ENCODE results near the gene CLASP1. TPM values are rescaled to one million over a fixed set of nuclear protein-coding genes. Genes with fewer than 3 reads are reported as not detected.
A peak's percentile ranks its signal among the peaks of the same experiment; 100 is the strongest.

The CLASP1 gene
- total and polyA plus RNA-seq, 2 donors (not counting 3 experiments of a cell fraction or from before 2014, with no cell fraction given): 10.0 to 57.9 TPM

GRCh38 chr2:121386707-121387106 is 262.6 kb downstream of the CLASP1 start:
- intact Hi-C loops (cut with micrococcal nuclease) (no loop called here), dilution Hi-C loops (cut with MboI; ENCODE audit: extremely low pct_ligation_motif_present, low sequenced_read_pairs) (no loop called here)
- H3K9me3 ChIP-seq (replicated peaks; ENCODE audit: control insufficient read depth, insufficient read depth, low read length): no peaks in the 10 kb centered on the region
- no peak overlapping the region for H3K27ac ChIP-seq (ENCODE audit: insufficient read depth, low read depth, low read length)
- ChIA-PET CTCF (interaction anchor here (1.3 kb wide), 1 partner anchor 31 kb away, joined by 3 read pairs; no protein-coding TSS in a partner anchor), POLR2A (no interaction called here)
- no peaks in the 10 kb centered on the region for H3K79me2 ChIP-seq (ENCODE audit: control insufficient read depth, insufficient read depth, low read length)
- no peaks in the 10 kb centered on the region for H4K20me1 ChIP-seq (replicated peaks; ENCODE audit: control insufficient read depth, extremely low read depth, insufficient read depth, low read length)
- DNase-seq (ENCODE audit: low read depth, low spot score): no peak
- no peak overlapping the region for H2AFZ ChIP-seq (ENCODE audit: low read depth, low read length)
- TF ChIP-seq JUN (IDR thresholded peaks at IDR 0.05; ENCODE audit: borderline replicate concordance, insufficient read depth, insufficient read length, low read depth) (no peak), FOS (IDR thresholded peaks at IDR 0.05; ENCODE audit: borderline replicate concordance, insufficient read depth, low read length) (peak; percentile 47)
- no peak overlapping the region for H3K9ac ChIP-seq (replicated peaks; ENCODE audit: extremely low read depth, insufficient read depth, low read length)
- no peak for FAIRE-seq
- H3K27me3 ChIP-seq (ENCODE audit: control insufficient read depth in 2 of 2, insufficient read depth in 2 of 2, low read length in 2 of 2): no peaks in the 10 kb centered on the region
- H3K9me1 ChIP-seq (replicated peaks; ENCODE audit: control insufficient read depth, extremely low read depth, insufficient read depth, low read length): no peaks in the 10 kb centered on the region
- H3K36me3 ChIP-seq (ENCODE audit: control insufficient read depth in 2 of 2, extremely low read depth in 1 of 2, insufficient read depth in 2 of 2, low read length in 2 of 2): peaks cover 9 to 14% of the 10 kb centered on the region in 2 experiments
- no peak overlapping the region for H3K4me2 ChIP-seq (ENCODE audit: insufficient read depth, low read length)
- H3K4me1 ChIP-seq (ENCODE audit: control insufficient read depth, extremely low read depth, insufficient read depth, low read length): no peaks in the 10 kb centered on the region
- no TSS peak for BruUV-seq (replicated peaks)
- no peak overlapping the region for H3K4me3 ChIP-seq (replicated peaks in 1 of 3; ENCODE audit: insufficient read depth in 1 of 3, low read depth in 1 of 3, low read length in 3 of 3)

GRCh38 chr2:121386102-121386501 is 263.2 kb downstream of the CLASP1 start:
- Histone ChIP-seq H4K20me1 (replicated peaks; ENCODE audit: control insufficient read depth, extremely low read depth, insufficient read depth, low read length) (no peaks in the 10 kb centered on the region), H2AFZ (ENCODE audit: low read depth, low read length) (no peak overlapping the region), H3K4me1 (ENCODE audit: control insufficient read depth, extremely low read depth, insufficient read depth, low read length) (no peaks in the 10 kb centered on the region), H3K9ac (replicated peaks; ENCODE audit: extremely low read depth, insufficient read depth, low read length) (no peak overlapping the region), H3K9me3 (replicated peaks; ENCODE audit: control insufficient read depth, insufficient read depth, low read length) (no peaks in the 10 kb centered on the region), H3K79me2 (ENCODE audit: control insufficient read depth, insufficient read depth, low read length) (no peaks in the 10 kb centered on the region), H3K4me3 (replicated peaks in 1 of 3; ENCODE audit: insufficient read depth in 1 of 3, low read depth in 1 of 3, low read length in 3 of 3) (no peak overlapping the region), H3K27me3 (ENCODE audit: control insufficient read depth in 2 of 2, insufficient read depth in 2 of 2, low read length in 2 of 2) (no peaks in the 10 kb centered on the region), H3K9me1 (replicated peaks; ENCODE audit: control insufficient read depth, extremely low read depth, insufficient read depth, low read length) (no peaks in the 10 kb centered on the region), H3K36me3 (ENCODE audit: control insufficient read depth in 2 of 2, extremely low read depth in 1 of 2, insufficient read depth in 2 of 2, low read length in 2 of 2) (peaks cover 9 to 15% of the 10 kb centered on the region in 2 experiments), H3K4me2 (ENCODE audit: insufficient read depth, low read length) (no peak overlapping the region), H3K27ac (ENCODE audit: insufficient read depth, low read depth, low read length) (no peak overlapping the region)
- ChIA-PET POLR2A (no interaction called here), CTCF (interaction anchor here (1.3 kb wide), 1 partner anchor 30 kb away, joined by 3 read pairs; no protein-coding TSS in a partner anchor)
- dilution Hi-C loops (cut with MboI; ENCODE audit: extremely low pct_ligation_motif_present, low sequenced_read_pairs): no loop called here
- BruUV-seq (replicated peaks): no TSS peak
- intact Hi-C loops (cut with micrococcal nuclease): no loop called here
- DNase-seq (ENCODE audit: low read depth, low spot score): no peak
- TF ChIP-seq POLR2A (IDR thresholded peaks at IDR 0.05; ENCODE audit: low read depth, low read length) (no peak), JUN (IDR thresholded peaks at IDR 0.05; ENCODE audit: borderline replicate concordance, insufficient read depth, insufficient read length, low read depth) (no peak), POLR2AphosphoS5 (IDR thresholded peaks at IDR 0.05; ENCODE audit: insufficient read depth, low read depth, low read length) (no peak), MYC (IDR thresholded peaks at IDR 0.05; ENCODE audit: low read depth, low read length) (no peak), MAX (IDR thresholded peaks at IDR 0.05; ENCODE audit: insufficient read depth, insufficient read length) (no peak), CTCF (IDR thresholded peaks at IDR 0.05; ENCODE audit: extremely low read depth in 1 of 2, insufficient read depth in 1 of 2, low read depth in 1 of 2, low read length in 2 of 2) (no peak), EZH2 (IDR thresholded peaks at IDR 0.05; ENCODE audit: borderline replicate concordance, low read depth, low read length, severe bottlenecking) (no peak), FOS (IDR thresholded peaks at IDR 0.05; ENCODE audit: borderline replicate concordance, insufficient read depth, low read length) (no peak), GATA2 (IDR thresholded peaks at IDR 0.05; ENCODE audit: insufficient read depth, insufficient read length, low read depth, low read length) (no peak)
- no peak for FAIRE-seq

Measured in endothelial cell of umbilical vein (primary cell).